ENCODE results near the gene ZBP1.

- TF ChIP-seq CTCF (IDR thresholded peaks at IDR 0.05) (no peak), POLR2AphosphoS5 (IDR thresholded peaks at IDR 0.05) (no peak), POLR2A (IDR thresholded peaks at IDR 0.05) (no peak)
Observed at GRCh38 chr20:57612436-57612835, 7.8 kb downstream of the ZBP1 start.

Data from upper lobe of left lung (tissue), 4 donors.